K562 (cell line): ENCODE data around the gene PPP1R9A.

Source experiments
- CTCF ChIP-seq, 3 experiments: IDR thresholded peaks in 2 of 3; conservative IDR thresholded peaks in 1 of 3; 2 replicates each; pipeline ENCODE4 v1.5.1; 2011 to 2012; ENCODE audit warnings: low read length in 3 of 3, mild to moderate bottlenecking in 3 of 3, control low read depth in 2 of 3, improper control_type of control experiment in 1 of 3, inconsistent platforms in 1 of 3, low read depth in 1 of 3, mixed read lengths in 1 of 3, moderate library complexity in 1 of 3; ENCODE audit not compliant: insufficient read depth in 2 of 3
- MAX ChIP-seq: sonication (generic); formaldehyde crosslinking; IDR thresholded peaks from 2 replicates; pipeline ENCODE4 v1.9.0; 2022; ENCODE audit warnings: mild to moderate bottlenecking, missing genetic modification reagents
- RCOR1 ChIP-seq, 2 experiments: IDR thresholded peaks; 2 replicates each; pipeline ENCODE4 v1.6.1; 2012; ENCODE audit warnings: low read depth in 2 of 2, low read length in 2 of 2, borderline replicate concordance in 1 of 2, improper control_type of control experiment in 1 of 2
- SIN3A ChIP-seq, 2 experiments: fragments of 150-350 bp in 1 of 2; IDR thresholded peaks; 2 replicates each; pipeline ENCODE4 v1.6.1; 2011 to 2016; ENCODE audit warnings: borderline replicate concordance in 2 of 2, low read depth in 2 of 2, low read length in 2 of 2, mild to moderate bottlenecking in 2 of 2, moderate library complexity in 2 of 2; ENCODE audit not compliant: control insufficient read depth in 1 of 2

- TF ChIP-seq MAX (CRISPR knock-in tag) (no peak), SIN3A (IDR thresholded peaks at IDR 0.05; ENCODE audit: borderline replicate concordance in 2 of 2, control insufficient read depth in 1 of 2, low read depth in 2 of 2, low read length in 2 of 2) (no peak), CTCF (IDR thresholded peaks at IDR 0.05 in 2 of 3, conservative IDR thresholded peaks at IDR 0.05 in 1 of 3; ENCODE audit: insufficient read depth in 2 of 3, low read depth in 1 of 3, low read length in 3 of 3) (no peak), RCOR1 (IDR thresholded peaks at IDR 0.05; ENCODE audit: borderline replicate concordance in 1 of 2, low read depth in 2 of 2, low read length in 2 of 2) (no peak)
These were observed 139.9 kb downstream of the PPP1R9A start for GRCh38 chr7:95047291-95047690.
